HG02588 (cell line): ENCODE data around the gene ZCCHC24.
"Not testable (repeated sequence)": the region's sequence is repeated elsewhere in the genome, so short reads cannot be mapped to it uniquely, and the experiment has no call there.

Source experiments
- ATAC-seq: cut with Tn5 transposase; IDR thresholded peaks from one replicate; pipeline ENCODE4 v1.9.1; 2021; ENCODE audit warnings: mild to moderate bottlenecking, moderate library complexity; ENCODE audit not compliant: unreplicated experiment

Gene ZCCHC24

GRCh38 chr10:79447249-79447648 is 1.8 kb upstream of the ZCCHC24 start:
- ATAC-seq = not testable (repeated sequence)

GRCh38 chr10:79446758-79447084 is 1.3 kb upstream of the ZCCHC24 start:
- ATAC-seq = no peak

- ATAC-seq = peak; percentile 2
These were observed 743 bp upstream of the ZCCHC24 start for GRCh38 chr10:79445977-79446757.

- peak; percentile 12 for ATAC-seq
These were observed 965 bp downstream of the ZCCHC24 start for GRCh38 chr10:79444199-79445119.

- no peak for ATAC-seq
These were observed 1.9 kb downstream of the ZCCHC24 start for GRCh38 chr10:79443338-79444198.

- ATAC-seq = no peak
These were observed 3.0 kb downstream of the ZCCHC24 start for GRCh38 chr10:79442171-79443040.

- ATAC-seq = no peak
These were observed 4.0 kb downstream of the ZCCHC24 start for GRCh38 chr10:79441433-79441832.

- ATAC-seq = no peak
These were observed 5.1 kb downstream of the ZCCHC24 start for GRCh38 chr10:79440281-79440680.

- no peak for ATAC-seq
These were observed 6.7 kb downstream of the ZCCHC24 start for GRCh38 chr10:79438699-79439085.

GRCh38 chr10:79438021-79438698 is 7.3 kb downstream of the ZCCHC24 start:
- ATAC-seq = no peak

GRCh38 chr10:79437111-79437814 is 8.2 kb downstream of the ZCCHC24 start:
- ATAC-seq = no peak

- ATAC-seq = no peak
These were observed 8.6 kb downstream of the ZCCHC24 start for GRCh38 chr10:79436850-79437103.

- no peak for ATAC-seq
These were observed 9.2 kb downstream of the ZCCHC24 start for GRCh38 chr10:79436066-79436849.

- ATAC-seq = no peak
These were observed 10.0 kb downstream of the ZCCHC24 start for GRCh38 chr10:79435271-79436065.

GRCh38 chr10:79434821-79435251 is 10.6 kb downstream of the ZCCHC24 start:
- no peak for ATAC-seq

GRCh38 chr10:79434223-79434687 is 11.2 kb downstream of the ZCCHC24 start:
- ATAC-seq = no peak
